GM21367 (cell line): ENCODE measurements around the gene SLAMF8.

Source experiments
- ATAC-seq: cut with Tn5 transposase; IDR thresholded peaks from one replicate; pipeline ENCODE4 v1.9.1; 2021; ENCODE audit not compliant: unreplicated experiment

Gene SLAMF8

GRCh38 chr1:159817276-159818041, 9.2 kb upstream of the SLAMF8 start:
- no peak for ATAC-seq

DNA sequence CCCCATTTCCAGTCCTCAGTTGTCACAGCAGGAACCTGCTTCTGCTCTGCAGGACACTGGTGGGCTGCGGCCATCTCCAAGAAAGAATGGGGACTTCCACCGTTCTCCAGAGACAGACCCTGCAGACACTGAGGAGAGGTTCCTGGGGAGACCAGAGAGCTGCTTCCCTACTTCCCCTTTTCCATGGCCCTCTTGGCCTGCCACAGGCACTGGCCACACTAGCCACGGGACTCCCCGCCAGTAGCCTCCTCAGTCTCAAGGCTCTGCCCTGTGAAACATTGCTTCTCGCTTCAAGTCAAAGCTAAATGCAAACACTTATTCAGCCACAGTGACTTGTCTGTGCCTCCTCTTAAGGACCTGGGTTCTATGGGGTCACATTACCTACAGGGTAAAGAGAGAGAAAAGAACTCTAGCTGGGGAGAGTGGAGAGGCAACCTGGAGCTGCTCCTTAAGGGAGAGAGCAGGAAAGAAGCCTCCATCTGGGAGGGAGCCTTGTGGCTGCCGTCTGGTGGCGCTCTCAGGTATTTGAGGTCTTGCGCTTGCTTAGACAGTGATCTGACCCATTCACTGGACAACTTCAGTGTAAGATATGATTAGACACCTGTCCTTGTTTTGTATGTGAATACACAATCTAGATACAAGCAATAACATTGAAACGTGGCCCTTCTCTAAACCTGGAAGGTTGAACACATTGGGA, 5.4 kb upstream of the SLAMF8 start:
- ATAC-seq: no peak

GRCh38 chr1:159823406-159823805, 3.3 kb upstream of the SLAMF8 start:
- ATAC-seq: no peak

GRCh38 chr1:159825564-159825963, 1.1 kb upstream of the SLAMF8 start:
- ATAC-seq: no peak

GRCh38 chr1:159827102-159827490, 423 bp downstream of the SLAMF8 start:
- ATAC-seq: no peak

DNA sequence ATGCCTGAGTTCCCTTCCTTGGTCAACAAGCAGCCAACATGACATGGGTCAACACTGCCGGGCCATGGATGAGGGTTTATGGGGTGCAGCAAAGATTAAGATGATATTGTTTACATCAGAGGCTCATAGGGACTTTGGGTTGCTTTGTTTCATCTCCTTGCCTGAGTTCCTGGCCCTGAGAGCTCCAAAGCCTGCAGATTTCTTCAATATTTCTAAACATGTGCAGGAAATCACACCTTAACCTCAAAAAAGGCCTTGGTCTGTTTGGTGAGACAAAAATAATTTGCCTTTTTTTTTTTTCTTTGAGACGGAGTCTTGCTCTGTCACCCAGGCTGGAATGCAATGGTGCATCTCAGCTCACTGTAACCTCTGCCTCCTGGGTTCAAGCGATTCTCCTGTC, 876 bp downstream of the SLAMF8 start:
- ATAC-seq: no peak

DNA sequence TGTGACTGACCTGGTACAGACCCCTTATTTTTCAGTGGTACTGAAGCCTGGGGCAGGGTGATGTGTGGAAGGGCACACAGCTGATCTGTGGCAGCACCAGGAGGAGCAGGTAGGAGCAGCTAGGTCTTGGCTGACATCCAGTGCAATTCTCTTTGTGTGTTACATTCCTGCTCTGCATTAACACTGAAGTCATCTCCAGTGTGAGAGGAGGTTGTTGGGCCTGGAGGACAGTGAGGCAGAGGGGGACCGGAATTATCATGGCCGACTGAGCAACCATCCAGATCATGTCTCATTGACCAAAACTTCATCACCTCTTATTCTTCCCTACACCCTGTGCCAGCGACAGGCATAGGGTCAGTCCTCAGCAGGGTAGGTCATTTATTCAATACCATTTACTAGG, 1.5 kb downstream of the SLAMF8 start:
- no peak for ATAC-seq

DNA sequence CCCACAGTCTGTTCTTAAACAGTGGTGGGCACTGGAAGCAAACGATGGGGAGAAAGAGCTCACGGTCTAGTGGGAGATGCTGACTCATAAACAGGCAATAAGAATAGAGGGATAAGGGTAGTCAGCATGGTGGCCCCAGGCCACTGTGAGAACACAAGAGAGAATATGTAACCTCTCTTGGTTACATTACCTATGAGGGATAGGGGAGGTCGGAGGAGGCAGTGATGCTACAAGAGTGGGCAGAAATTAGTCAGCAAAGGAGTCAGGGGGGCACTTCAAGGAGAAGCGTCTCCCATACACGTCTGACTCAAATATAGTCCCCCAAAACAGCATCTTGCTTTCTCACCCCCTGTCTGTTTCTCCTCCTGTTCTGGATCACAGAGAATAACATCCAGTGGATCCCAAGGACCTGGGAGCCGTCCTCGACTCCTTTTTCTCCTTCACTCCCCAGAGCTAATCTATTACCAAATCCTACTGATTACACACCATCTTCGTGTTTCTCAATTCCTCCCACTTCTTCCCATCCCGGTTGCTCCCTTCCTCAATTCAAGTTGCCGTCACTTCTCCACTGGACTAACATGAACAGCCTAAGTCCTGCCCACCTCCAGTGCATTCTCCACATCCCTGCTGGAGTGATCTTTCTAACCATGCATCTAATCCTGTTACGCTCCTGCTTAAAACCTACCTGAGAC, 2.1 kb downstream of the SLAMF8 start:
- no peak for ATAC-seq

DNA sequence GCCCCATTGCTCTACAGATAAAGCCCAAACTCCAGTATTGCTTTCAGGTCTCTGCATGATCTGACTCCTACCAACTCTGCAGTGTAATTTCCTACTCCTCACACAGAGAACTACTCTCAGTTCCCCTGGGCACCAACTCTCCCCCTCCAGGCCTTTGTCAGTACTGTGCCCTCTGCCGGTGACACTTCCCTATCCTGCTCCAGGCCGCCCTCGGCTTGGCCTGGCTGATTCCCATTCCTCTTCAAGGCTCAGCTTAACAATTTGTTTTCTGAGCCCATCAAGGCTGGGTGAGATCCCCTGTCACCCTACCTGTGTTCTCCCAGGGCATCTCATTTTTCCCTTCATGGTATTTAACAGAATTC, 2.6 kb downstream of the SLAMF8 start:
- ATAC-seq: peak; percentile 76

GRCh38 chr1:159829822-159830465, 3.3 kb downstream of the SLAMF8 start:
- ATAC-seq: no peak

DNA sequence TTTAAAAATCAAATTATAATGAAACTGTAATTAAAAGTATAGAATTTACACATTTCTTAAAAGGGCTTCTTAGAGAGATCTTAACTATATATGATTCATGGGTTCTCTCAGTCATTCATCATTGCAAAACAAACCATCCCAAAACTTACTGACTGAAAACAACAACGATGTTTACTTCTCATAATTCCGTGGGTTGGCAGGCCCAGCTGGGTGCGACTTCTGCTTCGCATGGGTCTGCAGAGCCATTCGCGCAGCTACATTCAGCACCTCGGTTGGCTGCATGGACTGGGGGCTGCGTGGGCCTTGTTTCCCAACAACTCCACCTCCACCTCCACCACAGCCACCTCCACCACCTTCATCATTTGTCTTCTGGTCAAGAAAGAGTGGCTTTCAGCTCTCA, 4.0 kb downstream of the SLAMF8 start:
- ATAC-seq: no peak

- ATAC-seq: no peak
Measured at GRCh38 chr1:159831412-159832141, 4.9 kb downstream of the SLAMF8 start.

GRCh38 chr1:159832309-159832708, 5.6 kb downstream of the SLAMF8 start:
- no peak for ATAC-seq

DNA sequence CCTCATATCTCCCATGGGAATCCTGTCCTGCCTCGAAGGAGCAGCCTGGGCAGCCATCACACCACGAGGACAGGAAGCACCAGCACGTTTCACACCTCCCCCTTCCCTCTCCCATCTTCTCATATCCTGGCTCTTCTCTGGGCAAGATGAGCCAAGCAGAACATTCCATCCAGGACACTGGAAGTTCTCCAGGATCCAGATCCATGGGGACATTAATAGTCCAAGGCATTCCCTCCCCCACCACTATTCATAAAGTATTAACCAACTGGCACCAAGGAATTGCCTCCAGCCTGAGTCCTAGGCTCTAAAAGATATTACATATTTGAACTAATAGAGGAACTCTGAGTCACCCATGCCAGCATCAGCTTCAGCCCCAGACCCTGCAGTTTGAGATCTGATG, 8.7 kb downstream of the SLAMF8 start:
- ATAC-seq: no peak

- ATAC-seq: no peak
Measured at GRCh38 chr1:159835862-159836525, 9.3 kb downstream of the SLAMF8 start.

- peak; percentile 36 for ATAC-seq
Measured at GRCh38 chr1:159838715-159839114, 12.0 kb downstream of the SLAMF8 start.

DNA sequence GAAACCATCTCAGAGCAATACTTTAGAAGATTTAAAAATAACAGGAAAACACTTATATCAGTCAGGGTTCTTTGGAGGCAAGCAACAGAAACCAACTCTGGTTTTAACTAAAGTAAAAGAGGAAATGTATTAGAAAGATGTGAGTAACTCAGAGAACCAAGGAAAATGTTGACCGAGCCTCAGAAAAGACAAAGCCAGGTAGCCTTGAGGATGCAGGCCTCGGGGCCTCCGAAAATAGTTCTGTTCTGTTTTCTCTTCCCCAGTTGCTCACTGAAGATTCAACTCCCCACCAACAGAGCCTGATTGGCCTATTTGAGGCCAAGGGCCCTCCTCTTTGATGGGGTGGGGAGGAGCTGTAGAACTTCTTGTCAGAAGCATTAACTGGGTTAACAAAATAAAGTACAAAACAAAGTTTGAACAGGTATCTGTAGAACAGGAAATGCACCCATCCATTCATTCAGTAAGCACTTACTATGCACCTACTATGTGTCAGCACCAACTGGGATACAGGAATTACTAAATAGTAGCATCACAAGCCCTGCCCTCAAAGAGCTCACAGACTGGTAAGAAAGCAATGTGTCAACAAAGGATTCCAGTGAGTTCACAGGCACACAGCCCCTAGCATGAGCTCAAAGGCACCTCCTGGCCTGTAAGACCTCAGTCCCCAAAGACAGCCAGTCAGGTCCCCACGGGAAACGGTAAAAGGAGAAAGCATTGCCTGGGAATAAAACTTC, 12.6 kb downstream of the SLAMF8 start:
- peak; percentile 83 for ATAC-seq

- ATAC-seq: no peak
Measured at GRCh38 chr1:159841749-159842148, 15.1 kb downstream of the SLAMF8 start.

DNA sequence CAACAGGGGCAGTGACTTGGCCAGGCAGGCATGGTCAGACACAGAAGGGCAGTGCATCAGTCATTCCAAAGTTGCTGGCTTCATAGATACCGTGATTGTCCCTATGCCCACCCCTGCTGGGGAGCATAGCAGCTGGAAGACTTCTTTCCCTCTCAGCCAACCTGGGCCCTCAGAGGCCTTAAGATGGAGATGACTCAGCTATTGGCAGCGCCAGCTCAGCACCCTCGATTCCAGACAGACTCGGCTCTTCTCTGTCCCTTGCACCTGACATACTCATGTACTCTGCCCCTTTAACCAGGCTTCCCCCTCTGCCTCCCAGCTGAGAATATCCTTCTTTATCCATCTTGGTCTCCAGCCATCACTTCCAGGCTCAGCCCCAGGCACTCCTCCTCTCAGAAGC, 16.8 kb downstream of the SLAMF8 start:
- no peak for ATAC-seq
